ENCODE measurements around the gene NR2C2. TPM values are rescaled to one million over a fixed set of nuclear protein-coding genes. Genes with fewer than 3 reads are reported as not detected.
A peak's percentile ranks its signal among the peaks of the same experiment; 100 is the strongest.

NR2C2 gene
- total and polyA plus RNA-seq, 8 donors = 37.7 to 65.4 (median 55.8) TPM

DNA sequence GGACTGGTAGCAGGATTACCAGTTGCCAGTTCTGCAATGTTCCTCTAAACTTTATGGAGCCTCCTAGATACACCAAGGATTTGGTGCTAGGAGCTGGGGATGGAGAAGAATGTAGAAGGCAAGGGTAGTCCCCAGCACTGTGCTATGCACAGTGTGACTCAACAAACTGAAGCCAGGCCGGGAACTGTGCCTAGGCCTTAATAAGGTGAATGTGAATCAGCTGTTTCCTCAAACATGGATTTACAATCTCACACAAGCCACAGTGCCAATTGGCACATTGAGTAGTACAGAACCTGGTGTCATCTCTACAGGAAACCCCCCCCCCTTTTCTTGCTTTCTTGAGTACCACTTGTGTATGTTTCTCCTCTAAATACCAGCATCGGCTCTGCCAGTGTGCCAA, 85.3 kb downstream of the NR2C2 start:
- peaks cover 3 to 100% of the 10 kb centered on the region in 2 donors for H3K36me3 ChIP-seq
- no peak overlapping the region for H3K27ac ChIP-seq
- TF ChIP-seq, protein P1, sequence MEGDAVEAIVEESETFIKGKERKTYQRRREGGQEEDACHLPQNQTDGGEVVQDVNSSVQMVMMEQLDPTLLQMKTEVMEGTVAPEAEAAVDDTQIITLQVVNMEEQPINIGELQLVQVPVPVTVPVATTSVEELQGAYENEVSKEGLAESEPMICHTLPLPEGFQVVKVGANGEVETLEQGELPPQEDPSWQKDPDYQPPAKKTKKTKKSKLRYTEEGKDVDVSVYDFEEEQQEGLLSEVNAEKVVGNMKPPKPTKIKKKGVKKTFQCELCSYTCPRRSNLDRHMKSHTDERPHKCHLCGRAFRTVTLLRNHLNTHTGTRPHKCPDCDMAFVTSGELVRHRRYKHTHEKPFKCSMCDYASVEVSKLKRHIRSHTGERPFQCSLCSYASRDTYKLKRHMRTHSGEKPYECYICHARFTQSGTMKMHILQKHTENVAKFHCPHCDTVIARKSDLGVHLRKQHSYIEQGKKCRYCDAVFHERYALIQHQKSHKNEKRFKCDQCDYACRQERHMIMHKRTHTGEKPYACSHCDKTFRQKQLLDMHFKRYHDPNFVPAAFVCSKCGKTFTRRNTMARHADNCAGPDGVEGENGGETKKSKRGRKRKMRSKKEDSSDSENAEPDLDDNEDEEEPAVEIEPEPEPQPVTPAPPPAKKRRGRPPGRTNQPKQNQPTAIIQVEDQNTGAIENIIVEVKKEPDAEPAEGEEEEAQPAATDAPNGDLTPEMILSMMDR (IDR thresholded peaks at IDR 0.05) = no peak
- no peak for ATAC-seq
- no peak for DNase-seq
- no peak overlapping the region for H3K4me3 ChIP-seq
- intact Hi-C loops (cut with DNase I) = no loop called here
- H3K4me1 ChIP-seq = no peaks in the 10 kb centered on the region
- no peaks in the 10 kb centered on the region for H3K9me3 ChIP-seq
- H3K27me3 ChIP-seq = no peaks in the 10 kb centered on the region

DNA sequence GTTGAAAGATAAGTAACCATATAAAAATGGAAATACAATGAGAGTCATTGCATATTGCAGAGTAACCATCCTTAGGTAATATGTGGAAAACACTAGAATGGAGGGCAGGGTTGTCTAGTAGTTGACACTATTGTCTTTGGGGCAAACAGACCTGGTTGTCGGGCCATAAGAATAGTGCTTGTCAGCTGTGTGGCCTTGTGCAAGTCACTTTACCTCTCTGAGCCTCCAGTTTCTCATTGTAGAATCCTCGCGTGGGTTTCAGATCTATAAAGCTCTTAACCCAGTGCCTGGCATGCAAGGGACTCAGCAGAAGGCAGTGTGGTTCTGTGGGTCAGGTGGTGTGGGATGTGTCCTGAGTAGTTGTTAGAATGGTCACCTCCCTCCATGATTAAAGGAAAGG, 85.7 kb downstream of the NR2C2 start:
- Histone ChIP-seq H3K9me3 (no peaks in the 10 kb centered on the region), H3K4me3 (no peak overlapping the region), H3K36me3 (peaks cover 3 to 100% of the 10 kb centered on the region in 2 donors), H3K27me3 (no peaks in the 10 kb centered on the region), H3K4me1 (no peaks in the 10 kb centered on the region), H3K27ac (no peak overlapping the region)
- no peak for DNase-seq
- TF ChIP-seq, protein P1 (IDR thresholded peaks at IDR 0.05) = no peak
- ATAC-seq = no peak
- intact Hi-C loops (cut with DNase I) = no loop called here

- H3K4me3 ChIP-seq = no peak overlapping the region
- no peaks in the 10 kb centered on the region for H3K9me3 ChIP-seq
- H3K27ac ChIP-seq = no peak overlapping the region
- intact Hi-C loops (cut with DNase I) = no loop called here
- no peak for ATAC-seq
- H3K4me1 ChIP-seq = peaks cover 0 to 5% of the 10 kb centered on the region in 2 donors
- no peaks in the 10 kb centered on the region for H3K27me3 ChIP-seq
- peaks cover 4 to 100% of the 10 kb centered on the region in 2 donors for H3K36me3 ChIP-seq
- TF ChIP-seq, protein P1 (IDR thresholded peaks at IDR 0.05) = no peak
- DNase-seq = no peak
These were observed 90.9 kb downstream of the NR2C2 start for GRCh38 chr3:15038306-15038705.

DNA sequence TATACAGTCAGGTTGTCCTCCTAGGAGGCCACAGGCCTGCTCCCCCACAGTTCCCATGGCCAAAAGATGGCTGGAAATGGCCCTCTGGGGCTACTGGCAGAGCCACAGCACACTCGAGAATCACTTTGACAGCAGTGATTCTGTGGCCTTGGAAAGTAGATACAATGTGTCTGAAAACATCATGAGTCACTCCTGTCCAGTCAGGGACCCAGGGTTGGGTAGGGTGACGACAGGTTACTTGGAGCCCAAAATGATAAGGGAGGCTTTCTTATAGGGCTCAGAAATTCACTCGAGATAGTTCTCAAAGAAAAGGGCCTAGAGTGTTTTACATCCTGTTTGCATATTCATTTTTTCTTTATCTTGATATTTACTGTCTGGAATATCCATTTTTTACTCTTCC, 93.5 kb downstream of the NR2C2 start:
- DNase-seq (no peak), ATAC-seq (no peak)
- Histone ChIP-seq H3K4me3 (no peak overlapping the region), H3K4me1 (peaks cover 0 to 5% of the 10 kb centered on the region in 2 donors), H3K36me3 (peaks cover 4 to 100% of the 10 kb centered on the region in 2 donors), H3K27ac (no peak overlapping the region), H3K9me3 (no peaks in the 10 kb centered on the region), H3K27me3 (no peaks in the 10 kb centered on the region)
- TF ChIP-seq, protein P1 (IDR thresholded peaks at IDR 0.05) = no peak
- intact Hi-C loops (cut with DNase I) = no loop called here

- intact Hi-C loops (cut with DNase I) = no loop called here
- TF ChIP-seq, protein P1 (IDR thresholded peaks at IDR 0.05) = no peak
- H3K4me3 ChIP-seq = no peak overlapping the region
- ATAC-seq (peak; percentile 75), DNase-seq (peak in 2 of 4 donors; percentile 45 to 59)
- peaks cover 0 to 5% of the 10 kb centered on the region in 2 donors for H3K4me1 ChIP-seq
- H3K27ac ChIP-seq = no peak overlapping the region
- H3K36me3 ChIP-seq = peaks cover 4 to 100% of the 10 kb centered on the region in 2 donors
- no peaks in the 10 kb centered on the region for H3K27me3 ChIP-seq
- no peaks in the 10 kb centered on the region for H3K9me3 ChIP-seq
These were observed 94.6 kb downstream of the NR2C2 start for GRCh38 chr3:15041950-15042349.
